H9 (cell line): ENCODE data around the gene KIF5C. TPM values are rescaled to one million over a fixed set of nuclear protein-coding genes. Genes with fewer than 3 reads are reported as not detected.

Experiments
- DNase-seq: peaks from one replicate; pipeline ENCODE4 v3.0.0-alpha.2; 2017
- H2AFZ ChIP-seq: one replicate; pipeline ENCODE4 v1.6.1; 2013; ENCODE audit warnings: mild to moderate bottlenecking, low read length, control low read depth, moderate library complexity
- H2AK5ac ChIP-seq: 2 replicates; pipeline ENCODE4 v1.6.1; 2013; ENCODE audit warnings: low read length, control low read depth, mixed read lengths; ENCODE audit not compliant: insufficient read length
- H2BK120ac ChIP-seq: one replicate; pipeline ENCODE4 v1.6.1; 2013; ENCODE audit warnings: low read depth, mild to moderate bottlenecking, low read length, control low read depth, inconsistent platforms; ENCODE audit not compliant: poor library complexity, severe bottlenecking
- H2BK12ac ChIP-seq: 2 replicates; pipeline ENCODE4 v1.6.1; 2013; ENCODE audit warnings: low read length, control low read depth, mixed read lengths, low read depth; ENCODE audit not compliant: insufficient read length
- H2BK15ac ChIP-seq: 2 replicates; pipeline ENCODE4 v1.6.1; 2013; ENCODE audit warnings: low read depth, low read length, control low read depth
- H2BK20ac ChIP-seq: one replicate; pipeline ENCODE4 v1.6.1; 2013; ENCODE audit warnings: low read depth, mild to moderate bottlenecking, low read length, control low read depth, inconsistent platforms; ENCODE audit not compliant: poor library complexity, severe bottlenecking
- H2BK5ac ChIP-seq: 2 replicates; pipeline ENCODE4 v1.6.1; 2013; ENCODE audit warnings: low read length, control low read depth, mixed read lengths; ENCODE audit not compliant: insufficient read length
- H3K14ac ChIP-seq: 2 replicates; pipeline ENCODE4 v1.6.1; 2013; ENCODE audit warnings: low read length, control low read depth; ENCODE audit not compliant: insufficient read depth
- H3K18ac ChIP-seq: 2 replicates; pipeline ENCODE4 v1.6.1; 2013; ENCODE audit warnings: low read depth, mild to moderate bottlenecking, mixed read lengths, low read length, control low read depth; ENCODE audit not compliant: insufficient read length
- H3K23ac ChIP-seq: 2 replicates; pipeline ENCODE4 v1.6.1; 2013; ENCODE audit warnings: low read length, control low read depth, mixed read lengths, low read depth; ENCODE audit not compliant: insufficient read length
- H3K23me2 ChIP-seq: 2 replicates; pipeline ENCODE4 v1.6.1; 2013; ENCODE audit warnings: low read depth, mild to moderate bottlenecking, mixed read lengths, low read length, control low read depth; ENCODE audit not compliant: insufficient read length, poor library complexity, severe bottlenecking
- H3K27ac ChIP-seq: 2 replicates; pipeline ENCODE4 v1.5.1; 2013; ENCODE audit warnings: low read length, control low read depth, mixed read lengths, low read depth; ENCODE audit not compliant: insufficient read length
- H3K27me3 ChIP-seq: 2 replicates; pipeline ENCODE4 v1.6.1; 2013; ENCODE audit warnings: low read length, control low read depth, inconsistent platforms; ENCODE audit not compliant: insufficient read depth
- H3K4ac ChIP-seq: 2 replicates; pipeline ENCODE4 v1.6.1; 2013; ENCODE audit warnings: low read depth, mild to moderate bottlenecking, control low read depth, inconsistent platforms, low read length, moderate library complexity
- H3K4me1 ChIP-seq: 2 replicates; pipeline ENCODE4 v1.6.1; 2013; ENCODE audit warnings: low read length, control low read depth, inconsistent platforms; ENCODE audit not compliant: insufficient read depth
- H3K4me2 ChIP-seq: 2 replicates; pipeline ENCODE4 v1.6.1; 2013; ENCODE audit warnings: low read length, control low read depth, mixed read lengths; ENCODE audit not compliant: insufficient read length, insufficient read depth
- H3K56ac ChIP-seq: 2 replicates; pipeline ENCODE4 v1.6.1; 2013; ENCODE audit warnings: low read depth, mild to moderate bottlenecking, mixed read lengths, low read length, control low read depth; ENCODE audit not compliant: insufficient read length
- H3K79me1 ChIP-seq: 2 replicates; pipeline ENCODE4 v1.6.1; 2013; ENCODE audit warnings: low read depth, mild to moderate bottlenecking, moderate library complexity, low read length, control low read depth, inconsistent platforms; ENCODE audit not compliant: insufficient read depth, poor library complexity, severe bottlenecking
- H3K79me2 ChIP-seq: 2 replicates; pipeline ENCODE4 v1.6.1; 2013; ENCODE audit warnings: low read length, control low read depth, inconsistent platforms; ENCODE audit not compliant: insufficient read depth
- H3K9ac ChIP-seq: 2 replicates; pipeline ENCODE4 v1.6.1; 2013; ENCODE audit warnings: low read length, control low read depth, mixed read lengths; ENCODE audit not compliant: insufficient read length; ENCODE audit errors: extremely low read depth
- H3K9me3 ChIP-seq: one replicate; pipeline ENCODE4 v1.6.1; 2013; ENCODE audit warnings: low read depth, low read length, inconsistent platforms; ENCODE audit not compliant: control insufficient read depth
- H3T11ph ChIP-seq: one replicate; pipeline ENCODE4 v1.6.1; 2013; ENCODE audit warnings: mild to moderate bottlenecking, low read length, control low read depth, inconsistent platforms
- H4K20me1 ChIP-seq: one replicate; pipeline ENCODE4 v1.6.1; 2013; ENCODE audit not compliant: control insufficient read depth, insufficient read length, insufficient read depth
- H4K5ac ChIP-seq: 2 replicates; pipeline ENCODE4 v1.6.1; 2013; ENCODE audit warnings: low read depth, mild to moderate bottlenecking, mixed read lengths, low read length, control low read depth; ENCODE audit not compliant: insufficient read length
- H4K8ac ChIP-seq: replicated peaks from 2 replicates; pipeline ENCODE4 v1.6.1; 2013; ENCODE audit warnings: low read length, control low read depth, mixed read lengths, low read depth; ENCODE audit not compliant: insufficient read length
- H4K91ac ChIP-seq: 2 replicates; pipeline ENCODE4 v1.6.1; 2013; ENCODE audit warnings: low read depth, mild to moderate bottlenecking, moderate library complexity, mixed read lengths, low read length, control low read depth; ENCODE audit not compliant: insufficient read length
- H3K27ac Mint-ChIP-seq, 3 experiments: 2 replicates in 2 of 3; 3 replicates in 1 of 3; pipeline ENCODE4 v1.8.0; 2020 to 2021; ENCODE audit warnings: mixed read lengths in 3 of 3, mild to moderate bottlenecking in 1 of 3, moderate library complexity in 1 of 3
- H3K27me3 Mint-ChIP-seq: 2 replicates; pipeline ENCODE4 v1.8.0; 2021; ENCODE audit warnings: low read depth, mild to moderate bottlenecking, moderate library complexity, mixed read lengths
- H3K36me3 Mint-ChIP-seq, 3 experiments: 2 replicates in 2 of 3; 3 replicates in 1 of 3; pipeline ENCODE4 v1.8.0; 2020 to 2021; ENCODE audit warnings: low read depth in 3 of 3, mixed read lengths in 3 of 3; ENCODE audit not compliant: insufficient read depth in 1 of 3
- H3K4me1 Mint-ChIP-seq, 2 experiments: 2 replicates each; pipeline ENCODE4 v1.8.0; 2020; ENCODE audit warnings: mixed read lengths in 2 of 2
- H3K4me3 Mint-ChIP-seq, 2 experiments: 2 replicates in 1 of 2; 3 replicates in 1 of 2; pipeline ENCODE4 v1.8.0; 2020 to 2021; ENCODE audit warnings: mild to moderate bottlenecking in 2 of 2, mixed read lengths in 2 of 2, moderate library complexity in 1 of 2
- H3K9me3 Mint-ChIP-seq, 2 experiments: 2 replicates in 1 of 2; 3 replicates in 1 of 2; pipeline ENCODE4 v1.8.0; 2020; ENCODE audit warnings: mild to moderate bottlenecking in 2 of 2, mixed read lengths in 2 of 2, moderate library complexity in 1 of 2
- CTCF ChIP-seq: fragments of 200-600 bp; sonication (generic); conservative IDR thresholded peaks from 3 replicates; pipeline ENCODE4 v1.8.0; 2021; ENCODE audit warnings: antibody characterized with exemption, mild to moderate bottlenecking
- WGBS: extraction: QIAGEN DNeasy Blood & Tissue Kit; methylation state at CpG from one replicate; pipeline ENCODE4 v1.1.7; 2013; ENCODE audit warnings: missing lambda C conversion rate, low lambda C conversion rate, mixed read lengths; ENCODE audit not compliant: insufficient read length; ENCODE audit errors: extremely low coverage; 5-methylcytosine and 5-hydroxymethylcytosine counted together
- total RNA-seq: library from RNA; stranded (reverse); gene quantifications from 2 replicates; pipeline ENCODE4 v1.2.1, GENCODE V29; 2021

KIF5C gene
- total RNA-seq, 1 experiment from 2014 or later: 52.9 TPM

GRCh38 chr2:148901142-148901541, 26.1 kb downstream of the KIF5C start:
- no peak overlapping the region for H3K18ac ChIP-seq
- H2BK5ac ChIP-seq: no peak overlapping the region
- no peaks in the 10 kb centered on the region for H3K23me2 ChIP-seq
- no peak for TF ChIP-seq CTCF
- H2AK5ac ChIP-seq: no peak overlapping the region
- H3K4me1 ChIP-seq: no peaks in the 10 kb centered on the region; the same call in 1 of the 2 replicates
- peaks cover 7 to 9% of the 10 kb centered on the region in 2 experiments; a peak in 4 of 5 replicates for H3K9me3 Mint-ChIP-seq
- no peaks in the 10 kb centered on the region for H3K27me3 Mint-ChIP-seq
- H3K4me3 Mint-ChIP-seq: no peak overlapping the region
- H3K4me2 ChIP-seq: no peak overlapping the region
- DNase-seq: no peak
- H2BK15ac ChIP-seq: no peak overlapping the region
- H2BK120ac ChIP-seq: no peak overlapping the region
- WGBS: no CpG with 5 or more reads among the region's 1 CpG
- H2AFZ ChIP-seq: no peak overlapping the region
- H4K20me1 ChIP-seq: no peaks in the 10 kb centered on the region
- no peaks in the 10 kb centered on the region for H3K9me3 ChIP-seq
- H4K5ac ChIP-seq: no peak overlapping the region
- H3K79me2 ChIP-seq: peaks cover 10% of the 10 kb centered on the region
- no peak overlapping the region for H4K8ac ChIP-seq
- H3K4ac ChIP-seq: no peak overlapping the region
- H3T11ph ChIP-seq: no peak overlapping the region
- H3K79me1 ChIP-seq: peaks cover 3% of the 10 kb centered on the region
- H3K14ac ChIP-seq: no peak overlapping the region
- no peak overlapping the region for H4K91ac ChIP-seq
- no peak overlapping the region for H3K23ac ChIP-seq
- no peaks in the 10 kb centered on the region for H3K27me3 ChIP-seq
- H3K36me3 Mint-ChIP-seq: peaks cover 3 to 20% (median 10%) of the 10 kb centered on the region in 3 experiments; a peak in 6 of 7 replicates
- H3K56ac ChIP-seq: no peak overlapping the region
- H2BK12ac ChIP-seq: no peak overlapping the region
- no peak overlapping the region for H3K27ac Mint-ChIP-seq
- no peak overlapping the region for H3K9ac ChIP-seq
- no peak overlapping the region for H2BK20ac ChIP-seq
- peaks cover 0 to 6% of the 10 kb centered on the region in 2 experiments; a peak in 2 of 4 replicates for H3K4me1 Mint-ChIP-seq
- no peak overlapping the region for H3K27ac ChIP-seq
